GM21619 (cell line): ENCODE results near the gene ATRIP.

Experiments used
- ATAC-seq: cut with Tn5 transposase; IDR thresholded peaks from one replicate; pipeline ENCODE4 v1.9.1; 2021; ENCODE audit not compliant: unreplicated experiment

Gene ATRIP

GRCh38 chr3:48409291-48410201 is 37.0 kb upstream of the ATRIP start:
- no peak for ATAC-seq

GRCh38 chr3:48410205-48411040 is 36.1 kb upstream of the ATRIP start:
- ATAC-seq = no peak

GRCh38 chr3:48411041-48411588 is 35.4 kb upstream of the ATRIP start:
- ATAC-seq = no peak

GRCh38 chr3:48411606-48412374 is 34.7 kb upstream of the ATRIP start:
- no peak for ATAC-seq

GRCh38 chr3:48412375-48413001 is 34.0 kb upstream of the ATRIP start:
- ATAC-seq = no peak

- ATAC-seq = no peak
Measured at GRCh38 chr3:48413086-48413485, 33.5 kb upstream of the ATRIP start.

GRCh38 chr3:48413611-48414010 is 32.9 kb upstream of the ATRIP start:
- ATAC-seq = no peak

- ATAC-seq = no peak
Measured at GRCh38 chr3:48414376-48415250, 31.9 kb upstream of the ATRIP start.

GRCh38 chr3:48415251-48415953 is 31.1 kb upstream of the ATRIP start:
- no peak for ATAC-seq

GRCh38 chr3:48416091-48416505 is 30.4 kb upstream of the ATRIP start:
- no peak for ATAC-seq

- no peak for ATAC-seq
Measured at GRCh38 chr3:48416546-48416945, 30.0 kb upstream of the ATRIP start.

GRCh38 chr3:48417529-48418108 is 28.9 kb upstream of the ATRIP start:
- no peak for ATAC-seq

GRCh38 chr3:48418140-48418539 is 28.4 kb upstream of the ATRIP start:
- no peak for ATAC-seq

- no peak for ATAC-seq
Measured at GRCh38 chr3:48418651-48419050, 27.9 kb upstream of the ATRIP start.

GRCh38 chr3:48419149-48419548 is 27.4 kb upstream of the ATRIP start:
- no peak for ATAC-seq

- ATAC-seq = no peak
Measured at GRCh38 chr3:48419597-48419996, 26.9 kb upstream of the ATRIP start.

GRCh38 chr3:48420561-48420960 is 26.0 kb upstream of the ATRIP start:
- ATAC-seq = no peak

GRCh38 chr3:48422272-48422671 is 24.3 kb upstream of the ATRIP start:
- no peak for ATAC-seq
